ENCODE data around the gene CPS1. TPM values are rescaled to one million over a fixed set of nuclear protein-coding genes. Genes with fewer than 3 reads are reported as not detected.

CPS1 gene
- total RNA-seq, 1 donor from 2014 or later: 4.6 TPM

- Mint-ChIP-seq H3K4me3 (ENCODE audit: unreplicated experiment) (no peak overlapping the region), H3K36me3 (ENCODE audit: low read depth) (peaks cover 1% of the 10 kb centered on the region), H3K27me3 (ENCODE audit: low read depth) (no peaks in the 10 kb centered on the region), H3K27ac (ENCODE audit: unreplicated experiment) (no peak overlapping the region), H3K4me1 (ENCODE audit: low read depth) (no peaks in the 10 kb centered on the region), H3K9me3 (ENCODE audit: low read depth) (peaks cover 7% of the 10 kb centered on the region)
- DNase-seq (ENCODE audit: low spot score): no peak
- TF ChIP-seq CTCF (IDR thresholded peaks at IDR 0.05): no peak
Observed at GRCh38 chr2:210593166-210593565, 36.8 kb downstream of the CPS1 start.

- no peak for DNase-seq (ENCODE audit: low spot score)
- no peak for TF ChIP-seq CTCF (IDR thresholded peaks at IDR 0.05)
- Mint-ChIP-seq H3K9me3 (ENCODE audit: low read depth) (peaks cover 17% of the 10 kb centered on the region), H3K4me1 (ENCODE audit: low read depth) (no peaks in the 10 kb centered on the region), H3K27ac (ENCODE audit: unreplicated experiment) (no peak overlapping the region), H3K36me3 (ENCODE audit: low read depth) (peaks cover 7% of the 10 kb centered on the region), H3K27me3 (ENCODE audit: low read depth) (no peaks in the 10 kb centered on the region), H3K4me3 (ENCODE audit: unreplicated experiment) (no peak overlapping the region)
Observed at GRCh38 chr2:210598219-210598618, 41.8 kb downstream of the CPS1 start.

GRCh38 chr2:210599476-210599875 is 43.1 kb downstream of the CPS1 start:
- DNase-seq (ENCODE audit: low spot score): no peak
- Mint-ChIP-seq H3K36me3 (ENCODE audit: low read depth) (peaks cover 7% of the 10 kb centered on the region), H3K27me3 (ENCODE audit: low read depth) (no peaks in the 10 kb centered on the region), H3K4me1 (ENCODE audit: low read depth) (no peaks in the 10 kb centered on the region), H3K4me3 (ENCODE audit: unreplicated experiment) (no peak overlapping the region), H3K9me3 (ENCODE audit: low read depth) (peaks cover 17% of the 10 kb centered on the region), H3K27ac (ENCODE audit: unreplicated experiment) (no peak overlapping the region)
- no peak for TF ChIP-seq CTCF (IDR thresholded peaks at IDR 0.05)

- H3K27ac Mint-ChIP-seq (ENCODE audit: unreplicated experiment): no peak overlapping the region
- no peaks in the 10 kb centered on the region for H3K9me3 Mint-ChIP-seq (ENCODE audit: low read depth)
- H3K4me3 Mint-ChIP-seq (ENCODE audit: unreplicated experiment): no peak overlapping the region
- H3K4me1 Mint-ChIP-seq (ENCODE audit: low read depth): no peaks in the 10 kb centered on the region
- H3K27me3 Mint-ChIP-seq (ENCODE audit: low read depth): no peaks in the 10 kb centered on the region
- no peak for DNase-seq (ENCODE audit: low spot score)
- no peak for TF ChIP-seq CTCF (IDR thresholded peaks at IDR 0.05)
- no peaks in the 10 kb centered on the region for H3K36me3 Mint-ChIP-seq (ENCODE audit: low read depth)
Observed at GRCh38 chr2:210604666-210605065, 48.3 kb downstream of the CPS1 start.

GRCh38 chr2:210606001-210606400 is 49.6 kb downstream of the CPS1 start:
- H3K4me3 Mint-ChIP-seq (ENCODE audit: unreplicated experiment): no peak overlapping the region
- DNase-seq (ENCODE audit: low spot score): no peak
- TF ChIP-seq CTCF (IDR thresholded peaks at IDR 0.05): no peak
- no peaks in the 10 kb centered on the region for H3K4me1 Mint-ChIP-seq (ENCODE audit: low read depth)
- no peaks in the 10 kb centered on the region for H3K9me3 Mint-ChIP-seq (ENCODE audit: low read depth)
- H3K27ac Mint-ChIP-seq (ENCODE audit: unreplicated experiment): no peak overlapping the region
- no peaks in the 10 kb centered on the region for H3K27me3 Mint-ChIP-seq (ENCODE audit: low read depth)
- no peaks in the 10 kb centered on the region for H3K36me3 Mint-ChIP-seq (ENCODE audit: low read depth)
